Activated CD4-positive, CD25-positive, alpha-beta regulatory T cell treated with anti-CD3 and anti-CD28 coated beads, Interleukin-2, amount 50 U/mL, for 16 hours (primary cell): ENCODE measurements around the gene STARD5.

Experiments
- DNase-seq: peaks from one replicate; pipeline ENCODE4 v3.0.0-alpha.2; 2020; ENCODE audit warnings: low read depth, low spot score

STARD5 gene

DNA sequence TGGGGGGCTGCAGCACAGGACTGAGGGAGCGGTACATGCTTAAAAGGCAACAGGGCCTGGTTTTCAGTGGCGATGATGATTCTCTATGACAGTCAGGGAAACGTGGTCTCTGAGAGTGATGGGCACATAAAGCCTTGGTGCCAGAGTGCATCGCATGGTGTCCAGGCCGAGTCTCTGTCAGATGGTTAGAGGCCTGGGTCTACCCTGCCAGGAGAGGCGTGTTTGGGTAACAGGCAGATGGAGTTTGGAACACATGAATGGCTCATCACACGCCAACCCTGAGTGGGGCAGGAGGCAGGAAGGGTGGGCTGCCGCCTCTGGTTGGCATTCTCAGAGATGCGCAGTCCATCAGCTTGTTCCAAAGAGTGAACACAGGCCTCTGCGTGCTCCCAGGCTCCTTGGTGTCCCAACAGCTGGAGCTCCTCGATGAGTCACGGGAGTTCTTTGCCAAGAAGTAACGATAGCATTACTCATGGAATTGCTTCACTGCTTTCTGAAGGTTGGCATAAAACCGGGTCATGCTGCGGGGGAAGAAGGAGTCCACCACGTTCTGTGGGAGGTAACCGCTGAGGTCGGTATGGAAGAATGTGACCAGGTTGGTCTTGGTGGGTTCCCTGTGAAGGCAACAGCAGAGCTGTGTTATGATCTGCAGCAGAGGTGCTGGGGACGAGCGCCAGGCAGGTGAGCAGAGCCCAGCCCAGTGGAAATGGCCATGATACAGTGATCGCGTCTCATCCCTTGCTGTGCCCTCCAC, 11.0 kb downstream of the STARD5 start:
- no peak for DNase-seq

GRCh38 chr15:81311752-81312464, 12.0 kb downstream of the STARD5 start:
- no peak for DNase-seq

GRCh38 chr15:81310480-81310879, 13.5 kb downstream of the STARD5 start:
- DNase-seq: no peak

- no peak for DNase-seq
Measured at GRCh38 chr15:81309647-81310450, 14.1 kb downstream of the STARD5 start.

DNA sequence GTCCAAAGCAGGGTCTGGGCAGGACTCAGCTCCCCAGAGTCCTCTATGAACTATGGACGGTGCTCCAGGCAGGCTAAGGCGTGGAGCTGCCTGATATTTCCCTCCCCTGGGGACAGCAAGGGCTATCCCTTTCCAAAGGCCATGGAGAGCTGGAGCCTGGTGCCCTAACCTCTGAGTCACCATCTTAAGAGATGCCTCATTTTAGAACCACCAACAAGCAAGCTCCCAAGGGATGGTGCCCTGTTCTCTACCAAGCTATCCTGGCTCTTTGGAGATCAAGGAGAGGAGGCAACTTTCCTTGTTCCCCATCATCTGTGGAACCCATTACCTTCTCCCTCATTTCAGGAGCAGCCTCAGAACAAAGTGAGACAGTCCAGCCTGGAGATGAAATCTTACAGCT, 15.7 kb downstream of the STARD5 start:
- no peak for DNase-seq

DNA sequence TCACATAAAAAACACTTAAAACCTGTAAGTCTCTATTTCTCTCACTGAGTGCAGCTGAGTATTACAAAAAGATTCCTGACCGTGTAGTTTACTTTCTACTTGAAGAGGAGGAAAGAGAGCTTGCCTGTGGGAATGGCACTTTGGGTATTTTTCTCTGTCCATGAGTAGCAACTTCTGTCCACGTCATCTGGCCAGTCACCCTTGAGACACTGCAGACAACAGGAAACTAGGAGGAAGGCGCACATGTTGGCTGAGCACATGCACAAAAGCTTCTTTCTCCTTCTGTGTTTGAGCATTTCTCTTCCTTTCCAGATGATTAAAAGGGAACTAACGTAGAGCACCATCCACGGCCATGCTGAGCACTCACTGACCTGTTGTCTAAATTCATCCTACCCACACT, 19.7 kb downstream of the STARD5 start:
- DNase-seq: no peak

DNA sequence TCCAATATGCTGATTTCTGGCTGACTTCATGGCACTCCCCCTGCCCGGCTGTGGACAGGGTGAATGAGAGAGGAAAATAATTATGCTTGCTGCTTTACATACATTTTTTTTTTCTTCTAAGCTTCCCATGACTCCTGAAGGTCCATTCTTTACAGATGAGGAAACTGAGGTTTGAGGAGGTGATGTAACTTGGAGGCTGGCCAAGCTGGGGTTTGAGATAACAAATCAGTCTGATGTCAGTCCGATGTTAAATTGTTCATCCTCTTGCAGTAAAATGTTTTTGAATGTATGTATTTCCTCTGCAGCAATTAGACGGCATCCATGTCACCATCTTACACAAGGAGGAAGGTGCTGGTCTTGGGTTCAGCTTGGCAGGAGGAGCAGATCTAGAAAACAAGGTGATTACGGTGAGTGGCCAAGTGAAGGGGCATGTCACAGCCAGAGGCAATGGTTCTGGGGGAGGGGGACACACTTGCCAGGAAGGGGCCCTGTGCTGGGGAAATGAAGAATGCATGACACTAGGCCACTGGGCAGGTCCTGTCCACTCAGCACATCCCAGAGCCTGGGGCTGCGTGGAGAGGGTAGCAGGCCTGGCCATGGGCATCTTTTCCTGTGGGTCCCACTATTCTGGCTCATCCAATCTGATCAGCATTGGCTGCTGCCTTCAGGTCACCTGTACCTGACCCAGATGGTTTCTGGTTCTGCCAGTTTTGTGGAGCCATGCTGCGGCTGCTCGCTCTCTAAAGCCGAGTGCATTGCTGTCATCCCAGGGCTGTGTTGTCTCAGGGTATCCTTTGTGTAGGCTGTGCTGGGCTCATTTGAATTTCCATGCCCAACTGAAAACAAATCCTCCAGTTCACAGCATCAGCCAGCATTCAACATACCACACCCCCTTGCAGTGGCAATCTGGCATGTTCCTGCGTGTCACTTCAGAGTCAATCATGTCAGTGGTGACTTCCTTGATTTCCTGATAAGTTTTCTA, 20.4 kb downstream of the STARD5 start:
- no peak for DNase-seq

DNA sequence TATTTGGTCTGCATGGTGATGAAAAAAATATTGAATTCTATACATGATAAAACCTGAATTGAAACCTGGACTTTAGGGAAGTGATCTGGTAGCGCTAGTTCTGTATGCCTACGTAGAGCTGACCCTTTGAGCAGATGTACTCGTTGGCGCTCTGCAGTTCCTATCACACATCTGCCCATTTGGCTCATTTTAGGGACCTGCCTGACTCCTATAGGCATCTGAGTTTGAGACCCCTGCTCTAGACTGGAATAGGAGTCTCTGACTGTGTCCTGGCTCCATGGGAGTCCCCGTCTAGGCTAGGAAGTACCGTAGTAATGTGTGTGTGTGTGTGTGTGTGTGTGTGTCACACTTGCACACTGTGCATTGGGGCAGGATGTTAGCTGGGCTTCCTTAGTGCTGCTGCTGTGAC, 21.2 kb downstream of the STARD5 start:
- no peak for DNase-seq

DNA sequence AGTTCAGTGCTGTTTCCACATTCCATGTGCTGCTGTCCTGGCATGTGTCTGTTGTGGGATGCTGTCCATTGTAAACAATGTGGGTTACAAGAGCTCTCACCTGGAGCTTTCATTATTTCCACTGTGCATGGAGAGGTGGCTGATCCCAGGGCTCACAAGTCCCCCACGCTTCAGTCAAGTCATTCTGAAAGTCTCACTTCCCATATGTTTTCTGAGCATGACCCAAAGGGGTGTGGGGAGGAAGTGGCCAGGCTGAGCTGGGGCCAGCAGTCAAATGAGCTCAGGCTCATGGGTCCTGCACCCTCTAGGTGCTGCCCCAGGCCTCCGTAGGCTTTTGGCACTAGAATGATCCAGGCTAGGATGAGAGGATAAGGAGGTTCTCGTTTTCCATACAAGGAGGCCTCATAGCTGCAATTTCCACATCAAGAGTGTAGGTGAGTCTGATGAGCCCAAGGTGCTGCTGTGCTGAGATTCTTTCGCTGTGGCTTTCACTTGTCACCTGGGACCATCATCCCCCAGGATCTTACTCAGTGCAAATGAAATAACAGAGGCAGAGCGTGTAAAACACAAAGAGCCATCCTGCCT, 22.0 kb downstream of the STARD5 start:
- DNase-seq: no peak

DNA sequence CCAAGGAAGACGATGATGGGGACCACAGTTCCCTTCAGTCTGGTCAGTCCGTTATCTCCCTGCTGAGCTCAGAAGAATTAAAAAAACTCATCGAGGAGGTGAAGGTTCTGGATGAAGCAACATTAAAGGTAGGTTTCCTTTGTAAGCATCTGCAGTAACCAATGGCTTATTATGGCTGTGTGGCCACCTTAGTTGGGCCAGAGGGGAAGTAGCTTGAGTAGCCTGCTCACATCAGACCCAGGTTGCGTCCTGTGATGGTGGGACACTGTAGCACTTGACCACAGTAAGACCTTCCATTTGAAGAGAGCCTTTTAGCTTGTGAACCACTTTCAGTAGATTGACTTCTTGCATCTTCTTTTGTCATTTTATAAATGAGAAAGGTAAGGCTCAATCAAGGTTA, 22.6 kb downstream of the STARD5 start:
- no peak for DNase-seq

- no peak for DNase-seq
Measured at GRCh38 chr15:81299630-81300273, 24.2 kb downstream of the STARD5 start.

- no peak for DNase-seq
Measured at GRCh38 chr15:81299156-81299555, 24.8 kb downstream of the STARD5 start.

DNA sequence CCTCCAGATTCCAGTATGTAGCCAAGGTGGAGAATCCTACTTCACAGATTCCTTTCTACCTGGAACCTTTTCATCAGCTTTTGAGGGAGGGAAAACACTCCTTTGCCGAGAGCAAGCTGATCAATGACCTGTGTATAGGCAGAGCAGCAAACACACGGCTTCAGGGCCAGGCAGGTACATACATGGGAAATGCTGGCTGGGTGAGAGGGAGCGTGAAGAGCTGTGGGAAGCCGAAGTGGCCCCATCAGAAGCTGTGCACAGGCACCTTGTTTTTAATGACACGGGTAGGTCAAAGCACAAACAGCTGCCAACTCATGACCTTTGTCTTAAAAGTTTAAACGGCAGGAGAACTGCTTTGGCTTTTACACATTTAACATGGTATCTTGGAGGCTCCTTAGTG, 25.3 kb downstream of the STARD5 start:
- no peak for DNase-seq

DNA sequence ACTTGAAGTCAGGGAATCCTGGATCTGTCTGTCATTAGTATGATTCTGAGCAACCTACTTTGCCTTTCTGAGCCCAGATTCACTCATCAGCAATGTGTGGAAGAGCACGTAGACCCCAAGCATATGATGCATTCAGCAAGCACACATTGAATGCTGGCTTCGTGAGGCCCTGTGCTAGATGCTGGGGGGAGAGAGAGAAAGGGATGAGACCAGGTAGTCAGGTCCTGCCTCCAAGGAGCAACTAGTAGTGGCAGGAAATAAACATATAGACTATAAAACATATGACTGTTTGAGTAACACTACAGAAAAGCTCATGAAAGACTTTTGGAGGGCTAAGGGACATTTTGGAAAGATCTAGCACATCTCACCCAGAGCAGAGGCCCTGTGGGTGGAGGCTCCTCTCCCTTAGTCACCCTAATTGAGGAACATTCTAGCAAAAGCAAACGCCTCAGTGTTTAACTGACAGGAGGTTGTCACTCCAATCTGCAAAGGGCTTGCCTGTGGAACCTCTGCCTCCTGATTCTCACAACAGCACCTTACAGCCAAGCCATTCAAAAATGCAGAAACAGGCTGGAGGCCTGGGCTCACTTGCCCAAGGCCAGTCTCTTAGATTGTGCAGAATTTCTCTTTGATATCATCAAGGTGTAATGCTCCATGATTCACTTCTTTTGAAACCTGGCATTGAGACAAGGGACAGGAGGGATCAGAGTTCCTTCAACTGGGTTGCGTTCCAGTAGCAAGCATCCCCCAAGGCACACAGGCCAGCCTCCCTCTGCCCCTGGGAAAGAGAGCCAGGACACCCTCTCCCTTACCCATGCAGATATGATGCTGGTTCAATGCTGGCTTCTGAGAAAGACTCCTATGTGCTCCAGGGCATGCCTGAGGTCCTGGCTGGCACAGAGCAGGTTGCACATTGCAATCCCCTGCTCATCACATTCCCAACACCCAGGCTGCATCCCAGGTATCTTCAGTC, 26.1 kb downstream of the STARD5 start:
- no peak for DNase-seq

DNA sequence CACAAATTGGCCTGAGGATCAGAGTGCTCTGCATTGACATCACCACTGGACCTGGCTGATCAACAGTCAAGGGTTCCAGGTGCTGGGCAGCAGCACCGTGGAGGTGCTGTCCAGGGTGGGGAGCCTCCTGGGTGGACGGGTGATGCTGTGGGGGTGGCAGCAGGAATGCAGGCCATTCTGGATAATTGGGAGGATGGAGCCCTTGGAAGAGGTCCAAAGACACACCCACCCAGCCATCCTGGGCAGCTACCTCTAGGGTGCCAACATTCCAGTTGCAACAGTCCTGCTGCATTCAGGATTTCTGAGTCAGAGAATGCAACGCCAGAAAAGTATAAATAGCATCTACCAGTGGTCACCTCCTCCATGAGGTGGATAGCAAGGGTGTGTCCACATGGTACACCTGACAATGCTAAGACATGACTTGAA, 26.8 kb downstream of the STARD5 start:
- no peak for DNase-seq

- DNase-seq: peak; percentile 54
Measured at GRCh38 chr15:81296673-81297072, 27.3 kb downstream of the STARD5 start.

DNA sequence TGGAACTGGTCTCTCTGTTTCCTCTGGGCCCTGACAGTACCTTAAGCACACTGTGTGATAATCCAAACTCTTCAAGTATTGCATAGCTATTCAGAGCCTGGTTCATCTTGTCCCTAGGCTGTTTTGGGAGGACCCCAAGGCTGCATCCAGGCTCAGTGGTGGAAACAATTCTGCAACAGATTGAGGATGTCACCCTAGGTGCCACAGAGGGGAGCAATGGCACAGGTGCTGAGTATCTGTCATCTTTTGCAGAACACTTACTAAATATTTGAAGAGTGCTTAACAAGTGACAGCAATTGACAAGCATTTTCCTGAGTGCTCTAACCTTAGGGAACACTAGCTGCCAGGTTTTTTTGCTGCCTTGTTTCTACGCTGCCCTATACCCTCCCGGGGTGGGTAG, 27.8 kb downstream of the STARD5 start:
- no peak for DNase-seq

- no peak for DNase-seq
Measured at GRCh38 chr15:81295486-81296121, 28.3 kb downstream of the STARD5 start.

DNA sequence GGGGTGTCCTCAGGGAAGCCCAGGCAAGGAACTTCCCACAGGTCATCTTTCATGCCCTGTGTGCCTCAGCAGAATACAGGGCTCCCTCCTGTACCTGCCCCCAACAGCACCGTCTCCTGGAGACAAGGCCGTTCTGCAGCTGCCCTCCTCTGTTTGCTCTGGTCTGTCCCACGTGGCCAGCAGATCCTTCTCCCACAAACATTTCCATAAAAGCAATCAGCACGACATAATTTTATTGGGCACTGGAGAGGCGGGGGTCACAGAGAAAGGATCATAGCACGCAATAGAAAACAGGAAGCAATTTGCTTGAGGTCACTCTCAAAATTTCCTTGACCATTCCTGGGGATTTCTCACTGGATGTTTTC, 29.4 kb downstream of the STARD5 start:
- no peak for DNase-seq
